K562 (cell line): Measurements from ENCODE around the gene UBE2N. TPM values are rescaled to one million over a fixed set of nuclear protein-coding genes. Genes with fewer than 3 reads are reported as not detected.

Experiments
- CBX1 ChIP-seq: sonication (generic); IDR thresholded peaks from 2 replicates; pipeline ENCODE4 v1.6.1; 2016; ENCODE audit warnings: antibody characterized with exemption, low read depth, mild to moderate bottlenecking
- CCAR2 ChIP-seq: fragments of 200-400 bp; formaldehyde crosslinking; IDR thresholded peaks from 2 replicates; pipeline ENCODE4 v1.6.1; 2017; ENCODE audit warnings: mild to moderate bottlenecking, low read depth, low read length
- DIDO1 ChIP-seq: fragments of 450-650 bp; IDR thresholded peaks from 2 replicates; pipeline ENCODE4 v1.6.1; 2016; ENCODE audit warnings: low read depth, missing biosample characterization, missing genetic modification characterization
- NR2C2 ChIP-seq, 2 experiments: fragments of 200-800 bp in 1 of 2; sonication (Bioruptor generic) in 1 of 2; sonication (generic) in 1 of 2; formaldehyde crosslinking in 1 of 2; IDR thresholded peaks; 2 replicates each; pipeline versions ENCODE4 v1.6.1 to v1.8.0; 2016 to 2022; ENCODE audit warnings: mild to moderate bottlenecking in 1 of 2, missing compliant biosample characterization in 1 of 2, missing genetic modification characterization in 1 of 2, missing genetic modification reagents in 1 of 2
- PTBP1 ChIP-seq: fragments of 200-400 bp; formaldehyde crosslinking; IDR thresholded peaks from 2 replicates; pipeline ENCODE4 v1.6.1; 2017; ENCODE audit warnings: low read depth, low read length
- RFX1 ChIP-seq: fragments of 450-650 bp; IDR thresholded peaks from 2 replicates; pipeline ENCODE4 v1.6.1; 2016; ENCODE audit warnings: mild to moderate bottlenecking, moderate library complexity
- TEAD4 ChIP-seq, 2 experiments: sonication (generic) in 1 of 2; formaldehyde crosslinking in 1 of 2; IDR thresholded peaks; 2 replicates each; pipeline versions ENCODE4 v1.6.1 to v1.8.0; 2012 to 2022; ENCODE audit warnings: borderline replicate concordance in 1 of 2, inconsistent platforms in 1 of 2, low read length in 1 of 2, mild to moderate bottlenecking in 1 of 2, missing genetic modification reagents in 1 of 2
- ZNF174 ChIP-seq: fragments of 250-450 bp; sonication (Bioruptor Pico); IDR thresholded peaks from 2 replicates; pipeline ENCODE4 v1.4.0; 2020; ENCODE audit warnings: mild to moderate bottlenecking
- ZNF217 ChIP-seq: sonication (generic); formaldehyde crosslinking; IDR thresholded peaks from 2 replicates; pipeline ENCODE4 v1.8.0; 2022; ENCODE audit warnings: mild to moderate bottlenecking, missing genetic modification reagents
- ZNF395 ChIP-seq: fragments of 200-800 bp; sonication (Bioruptor generic); IDR thresholded peaks from 2 replicates; pipeline ENCODE4 v1.6.1; 2017; ENCODE audit warnings: missing genetic modification characterization, missing compliant biosample characterization
- ZNF449 ChIP-seq: fragments of 250-450 bp; sonication (Bioruptor Pico); IDR thresholded peaks from 2 replicates; pipeline ENCODE4 v1.8.0; 2022; ENCODE audit warnings: moderate library complexity, mild to moderate bottlenecking, inconsistent platforms
- ZNF668 ChIP-seq: fragments of 250-450 bp; sonication (Bioruptor Pico); IDR thresholded peaks from 2 replicates; pipeline ENCODE4 v1.8.0; 2022; ENCODE audit warnings: mild to moderate bottlenecking, inconsistent platforms
- polyA plus RNA-seq, 8 experiments: library from polyadenylated mRNA; depleted of rRNA in 4 of 8; stranded (reverse) in 5 of 8; unstranded in 3 of 8; fragments of >200 nt; fragmentation: Nextera tagmentation in 2 of 8; fragmentation: Illumina TruSeq in 1 of 8; extraction: Ambion mirVana in 2 of 8; extraction: Trizol in 1 of 8; gene quantifications; 2 replicates each; pipeline versions ENCODE4 v1.2.1 to v1.2.3, GENCODE V29; 2011 to 2014; ENCODE audit warnings: inconsistent platforms in 1 of 8, missing spikeins in 1 of 8
- total RNA-seq, 7 experiments: library from RNA; depleted of rRNA in 6 of 7; stranded (reverse); fragments of >200 nt in 6 of 7; fragmentation: Illumina TruSeq in 2 of 7; extraction: Trizol in 2 of 7; gene quantifications; 2 replicates each; pipeline versions ENCODE4 v1.2.1 to v1.2.3, GENCODE V29; 2011 to 2021; ENCODE audit warnings: low replicate concordance in 1 of 7

UBE2N gene
- total and polyA plus RNA-seq, 9 of the 15 experiments (the other 6 are each of a cell fraction or from before 2014, with no cell fraction given) = 189 to 826 (median 260) TPM

- TF ChIP-seq RFX1 = no peak
- peak; percentile 78 for TF ChIP-seq NR2C2 (CRISPR knock-in tag; IDR thresholded peaks at IDR 0.05)
- peak; percentile 95 for TF ChIP-seq NR2C2 (tag; IDR thresholded peaks at IDR 0.05)
- no peak for TF ChIP-seq TEAD4 (IDR thresholded peaks at IDR 0.05; ENCODE audit: low read length)
- no peak for TF ChIP-seq TEAD4 (CRISPR knock-in tag; IDR thresholded peaks at IDR 0.05; ENCODE audit: borderline replicate concordance)
- no peak for TF ChIP-seq ZNF217
- peak; percentile 5; the same call in 1 of the 2 replicates for TF ChIP-seq CBX1
- TF ChIP-seq ZNF668 (CRISPR knock-in tag) = no peak
- TF ChIP-seq ZNF395 (CRISPR knock-in tag) = 0 out of 2 replicates have a peak, but pooled peaks have one; percentile 43
- no peak for TF ChIP-seq PTBP1
- TF ChIP-seq CCAR2 = no peak
- TF ChIP-seq ZNF174 (CRISPR knock-in tag) = no peak
- TF ChIP-seq ZNF449 = no peak
- TF ChIP-seq DIDO1 = no peak
Observed at GRCh38 chr12:93441617-93442410, at the start of gene UBE2N (continued).
